ENCODE data around the gene DTNA.
"Not testable (repeated sequence)": the region's sequence is repeated elsewhere in the genome, so short reads cannot be mapped to it uniquely, and the experiment has no call there.

DTNA gene

GRCh38 chr18:34864836-34865497 is 154.9 kb downstream of the DTNA start:
- no peak for DNase-seq

- DNase-seq = no peak
These were observed 156.2 kb downstream of the DTNA start for GRCh38 chr18:34866310-34866709.

- DNase-seq = no peak
These were observed 156.6 kb downstream of the DTNA start for GRCh38 chr18:34866739-34867138.

GRCh38 chr18:34867520-34867919 is 157.4 kb downstream of the DTNA start:
- DNase-seq = peak; percentile 34

- DNase-seq = no peak
These were observed 160.6 kb downstream of the DTNA start for GRCh38 chr18:34870555-34871310.

- DNase-seq = no peak
These were observed 161.3 kb downstream of the DTNA start for GRCh38 chr18:34871435-34871834.

- DNase-seq = no peak
These were observed 162.0 kb downstream of the DTNA start for GRCh38 chr18:34872066-34872465.

- DNase-seq = no peak
These were observed 164.0 kb downstream of the DTNA start for GRCh38 chr18:34873986-34874580.

GRCh38 chr18:34875150-34875549 is 165.1 kb downstream of the DTNA start:
- no peak for DNase-seq

- DNase-seq = no peak
These were observed 170.3 kb downstream of the DTNA start for GRCh38 chr18:34880403-34880802.

- DNase-seq = no peak
These were observed 171.1 kb downstream of the DTNA start for GRCh38 chr18:34880882-34881834.

- no peak for DNase-seq
These were observed 174.3 kb downstream of the DTNA start for GRCh38 chr18:34884436-34884835.

- no peak for DNase-seq
These were observed 176.1 kb downstream of the DTNA start for GRCh38 chr18:34886177-34886576.

- DNase-seq = no peak
These were observed 177.9 kb downstream of the DTNA start for GRCh38 chr18:34887881-34888580.

GRCh38 chr18:34890486-34891085 is 180.5 kb downstream of the DTNA start:
- no peak for DNase-seq

GRCh38 chr18:34892379-34892778 is 182.3 kb downstream of the DTNA start:
- no peak for DNase-seq

- DNase-seq = no peak
These were observed 183.1 kb downstream of the DTNA start for GRCh38 chr18:34893239-34893638.

GRCh38 chr18:34901299-34901698 is 191.2 kb downstream of the DTNA start:
- no peak for DNase-seq

GRCh38 chr18:34904994-34905393 is 194.9 kb downstream of the DTNA start:
- DNase-seq = no peak

GRCh38 chr18:34906985-34907384 is 196.9 kb downstream of the DTNA start:
- DNase-seq = not testable (repeated sequence)

- no peak for DNase-seq
These were observed 199.7 kb downstream of the DTNA start for GRCh38 chr18:34909637-34910364.
